Activated naive CD4-positive, alpha-beta T cell (primary cell): Measurements from ENCODE around the gene DTWD1.
"Not testable (repeated sequence)": the region's sequence is repeated elsewhere in the genome, so short reads cannot be mapped to it uniquely, and the experiment has no call there.

ENCODE experiments used
- DNase-seq, 4 experiments: peaks; one replicate each; lab custom pipeline; 2025; lab: John Stamatoyannopoulos, UW

Gene DTWD1

GRCh38 chr15:49620658-49621368 is at the start of gene DTWD1, which contains the start of gene FAM227B:
TSS of gene DTWD1 (plus strand) at chr15:49621048. CDS start at chr15:49625168, 4,120 bp downstream.
TSS of gene FAM227B (minus strand) at chr15:49620818. CDS start at chr15:49615171, 5,647 bp downstream.
- DNase-seq = peak; percentile 76 to 91 (median 82)

- DNase-seq = no peak
Observed at GRCh38 chr15:49573421-49573820, 47.4 kb upstream of the DTWD1 start.

GRCh38 chr15:49589030-49589429 is 31.8 kb upstream of the DTWD1 start:
- DNase-seq = no peak

GRCh38 chr15:49592829-49593316 is 28.0 kb upstream of the DTWD1 start:
- DNase-seq = not testable (repeated sequence)

- no peak for DNase-seq
Observed at GRCh38 chr15:49604625-49605409, 16.0 kb upstream of the DTWD1 start.

DNA sequence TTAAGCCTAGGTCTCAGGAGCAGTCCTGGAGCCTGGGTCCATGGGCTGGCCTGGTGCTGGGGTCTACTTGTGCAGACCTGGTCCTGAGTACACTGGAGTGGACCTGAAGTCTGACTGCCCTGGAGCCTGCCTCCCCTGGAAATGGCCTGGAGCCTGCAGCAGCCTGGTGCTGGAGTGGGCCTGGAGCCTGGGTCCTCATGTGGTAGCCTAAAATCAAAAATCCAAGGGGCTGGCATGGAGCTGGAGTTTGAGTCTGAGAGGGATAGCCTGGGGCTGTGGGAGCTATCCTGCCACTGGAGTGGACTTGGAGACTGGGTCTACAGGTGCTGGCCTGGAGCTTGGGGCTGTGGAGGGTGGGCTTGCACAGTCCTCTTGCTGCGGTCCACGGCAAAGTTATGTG is 15.3 kb upstream of the DTWD1 start:
- no peak for DNase-seq

- no peak for DNase-seq
Observed at GRCh38 chr15:49606594-49606993, 14.3 kb upstream of the DTWD1 start.

- no peak for DNase-seq
Observed at GRCh38 chr15:49610157-49610918, 10.5 kb upstream of the DTWD1 start.

GRCh38 chr15:49612240-49612639 is 8.6 kb upstream of the DTWD1 start:
- DNase-seq = not testable (repeated sequence)

DNA sequence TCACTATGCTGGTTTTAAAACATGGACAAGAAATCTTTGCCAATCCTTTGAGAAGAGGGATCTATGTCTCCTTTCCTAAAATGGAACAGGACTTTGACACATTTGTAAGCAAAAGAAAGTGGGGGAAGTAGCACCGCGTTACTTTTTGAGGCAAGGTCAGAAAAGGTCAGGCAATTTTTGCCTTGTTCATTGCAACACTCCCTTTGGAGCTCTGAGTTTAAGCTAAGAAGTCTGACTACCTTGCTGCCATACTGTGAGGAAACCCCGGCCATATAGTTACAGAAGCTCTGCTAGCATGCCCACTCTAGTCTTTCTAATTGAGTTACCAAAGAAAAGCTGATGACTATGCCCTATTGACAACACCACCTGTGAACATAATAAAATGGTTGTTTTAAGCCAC is 1.6 kb upstream of the DTWD1 start:
- DNase-seq = no peak

DNA sequence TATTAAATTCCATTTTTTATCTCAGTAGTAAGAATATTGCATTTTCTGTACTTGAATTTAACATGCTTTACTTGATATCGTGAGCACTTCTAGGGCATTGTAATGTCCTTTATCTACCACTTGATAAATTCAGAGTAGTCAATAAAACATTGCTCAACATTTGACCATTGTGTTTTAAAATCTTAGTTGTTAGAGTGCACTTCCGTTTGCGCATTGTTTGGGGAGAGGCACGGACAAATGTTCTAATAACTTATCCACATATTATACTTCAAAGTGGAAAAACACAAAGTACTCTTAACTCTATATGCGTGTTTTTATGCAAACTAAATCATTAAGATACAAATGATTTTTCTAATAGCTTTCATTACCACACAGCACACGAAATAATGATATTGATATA is 649 bp upstream of the DTWD1 start:
- no peak for DNase-seq

DNA sequence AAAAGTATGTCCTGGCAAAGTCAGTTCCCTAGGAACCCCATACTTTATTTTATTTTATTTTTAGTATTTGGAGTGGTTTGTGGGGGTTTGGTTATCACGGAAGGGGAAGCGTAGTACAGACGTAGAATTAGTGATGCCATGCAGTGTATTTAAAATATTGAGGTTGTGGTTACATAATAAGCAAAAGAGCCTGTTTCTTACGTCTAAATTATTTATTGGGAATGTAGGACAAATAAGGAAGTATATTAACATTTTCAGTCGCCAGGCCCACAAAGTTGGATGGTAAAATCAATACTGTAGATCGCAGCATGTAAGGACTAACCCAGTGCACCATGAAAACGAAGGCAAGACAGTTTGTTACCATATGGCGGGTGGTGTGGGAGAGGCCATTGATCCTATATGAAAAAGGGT is 558 bp downstream of the DTWD1 start:
- no peak for DNase-seq

DNA sequence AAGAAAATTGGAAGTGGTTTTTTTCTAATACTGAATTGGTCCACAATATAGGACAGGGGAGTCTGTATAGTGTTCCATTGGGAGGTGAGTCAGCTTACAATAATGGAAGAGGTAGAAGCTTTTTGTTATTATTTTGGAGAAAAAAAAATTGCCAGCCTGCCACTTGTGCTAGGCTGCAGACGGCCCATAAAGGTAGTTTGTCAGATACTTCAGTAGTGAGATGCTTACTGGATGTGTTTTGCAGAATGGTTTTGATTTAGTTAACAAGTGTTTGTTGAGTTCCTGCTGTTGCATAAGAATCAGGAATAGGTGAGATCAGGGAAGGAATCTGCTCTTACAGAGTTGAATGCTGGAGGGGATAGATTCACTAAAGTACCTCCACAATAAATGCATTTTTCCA is 1.0 kb downstream of the DTWD1 start:
- DNase-seq = no peak

- no peak for DNase-seq
Observed at GRCh38 chr15:49622561-49622960, 1.7 kb downstream of the DTWD1 start.

DNA sequence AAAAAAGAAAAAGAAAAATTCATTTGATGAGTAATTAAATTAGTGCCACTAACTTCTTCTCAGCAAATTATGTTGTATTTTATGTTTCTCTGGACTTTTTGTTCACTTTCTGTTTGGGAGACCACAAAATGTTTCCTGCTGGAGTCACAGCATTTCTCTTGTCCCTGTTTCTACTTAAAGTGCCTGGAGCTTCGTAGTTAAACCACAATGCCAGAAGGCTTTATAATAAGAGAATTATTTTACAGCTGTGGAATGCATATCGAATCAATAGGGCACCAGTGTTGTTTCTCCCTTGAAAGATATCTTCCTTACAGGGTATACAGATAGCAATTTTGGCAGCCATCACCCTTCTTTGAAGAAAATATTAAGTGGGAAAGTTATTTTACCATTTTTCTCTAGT is 3.2 kb downstream of the DTWD1 start:
- DNase-seq = no peak

GRCh38 chr15:49625460-49626036 is 4.7 kb downstream of the DTWD1 start:
- no peak for DNase-seq

DNA sequence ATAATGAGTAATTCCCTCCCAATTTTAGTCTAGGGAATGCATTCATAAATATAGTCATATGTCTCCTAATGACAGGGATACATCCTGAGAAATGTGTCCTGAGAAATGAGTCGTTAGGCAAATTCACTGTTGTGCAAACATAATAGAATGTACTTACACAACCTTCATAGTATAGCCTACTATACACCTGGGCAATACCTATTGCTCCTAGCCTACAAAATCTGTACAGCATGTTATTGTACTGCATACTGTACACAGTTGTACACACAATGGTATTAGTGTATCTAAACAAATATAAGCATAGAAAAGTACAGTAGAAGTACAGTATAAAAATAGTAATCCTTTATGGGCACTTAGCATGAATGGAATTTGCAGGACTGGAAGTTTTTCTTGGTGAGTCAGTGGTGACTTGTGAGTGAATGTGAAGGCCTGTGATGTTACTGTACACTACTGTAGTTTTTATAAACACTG is 6.6 kb downstream of the DTWD1 start:
- no peak for DNase-seq

GRCh38 chr15:49628379-49628778 is 7.5 kb downstream of the DTWD1 start:
- DNase-seq = no peak

- no peak for DNase-seq
Observed at GRCh38 chr15:49637857-49638256, 17.0 kb downstream of the DTWD1 start.

DNA sequence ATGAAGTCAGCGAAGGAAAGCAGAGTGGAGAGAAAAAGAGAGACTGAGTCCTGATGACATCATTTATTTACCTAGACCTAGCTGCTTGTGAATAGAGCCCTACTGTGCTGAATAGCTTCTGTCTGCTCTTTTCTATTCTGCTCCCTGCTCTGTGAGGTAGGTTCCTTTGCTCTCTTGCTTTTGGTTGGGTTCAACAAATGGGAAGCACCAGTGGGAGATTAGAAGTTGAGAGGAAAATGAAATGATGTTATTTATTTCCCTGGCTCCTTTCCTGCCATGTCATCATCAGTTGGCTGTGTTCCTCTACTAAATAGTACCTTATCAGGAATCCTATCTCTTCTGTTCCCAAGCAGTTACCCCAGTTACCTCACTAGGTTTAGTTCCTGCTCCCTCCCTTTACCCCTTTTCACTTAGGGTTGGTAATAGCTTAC is 23.5 kb downstream of the DTWD1 start:
- no peak for DNase-seq

GRCh38 chr15:49645277-49645676 is 24.4 kb downstream of the DTWD1 start:
- DNase-seq = no peak

GRCh38 chr15:49645941-49646340 is 25.1 kb downstream of the DTWD1 start:
- DNase-seq = no peak
